Esophagus squamous epithelium (tissue), 5 donors: ENCODE measurements around the gene AP4E1. TPM values are rescaled to one million over a fixed set of nuclear protein-coding genes. Genes with fewer than 3 reads are reported as not detected.

ENCODE experiments used
- DNase-seq: peaks from one replicate; lab custom pipeline; 2025; lab: John Stamatoyannopoulos, UW
- H3K27ac ChIP-seq, 4 donors: fragments of 200-600 bp; sonication (generic); one replicate each; pipeline ENCODE4 v1.5.1; 2016 to 2019; ENCODE audit warnings: mild to moderate bottlenecking in 1 of 4
- H3K27me3 ChIP-seq, 4 donors: fragments of 200-600 bp; sonication (generic); 1 replicate in 3 of 4; 2 replicates in 1 of 4; pipeline versions ENCODE4 v1.5.1 to v1.6.0; 2017 to 2021; ENCODE audit warnings: antibody characterized with exemption in 1 of 4
- H3K36me3 ChIP-seq, 3 donors: fragments of 200-600 bp; sonication (generic); one replicate each; pipeline ENCODE4 v1.5.1; 2016 to 2019
- H3K4me1 ChIP-seq, 3 donors: fragments of 200-600 bp; sonication (generic); one replicate each; pipeline ENCODE4 v1.5.1; 2017 to 2019
- H3K4me3 ChIP-seq, 4 donors: fragments of 200-600 bp; sonication (generic); 1 replicate in 3 of 4; 2 replicates in 1 of 4; pipeline ENCODE4 v1.5.1; 2016 to 2019; ENCODE audit warnings: mild to moderate bottlenecking in 2 of 4, moderate library complexity in 1 of 4
- H3K9me3 ChIP-seq, 3 donors: fragments of 200-600 bp; sonication (generic); one replicate each; pipeline ENCODE4 v1.5.1; 2016 to 2019
- CTCF ChIP-seq, 6 experiments: fragments of 450-650 bp in 4 of 6; fragments of 200-600 bp in 2 of 6; sonication (generic) in 2 of 6; IDR thresholded peaks; one replicate each; pipeline ENCODE4 v1.5.1; 2016 to 2019; ENCODE audit warnings: antibody characterized with exemption in 6 of 6, mild to moderate bottlenecking in 4 of 6, moderate library complexity in 4 of 6
- POLR2A ChIP-seq, 4 donors: fragments of 450-650 bp; IDR thresholded peaks; one replicate each; pipeline ENCODE4 v1.6.1; 2017; ENCODE audit warnings: antibody characterized with exemption in 4 of 4, mild to moderate bottlenecking in 4 of 4, moderate library complexity in 3 of 4
- WGBS, 2 donors: methylation state at CpG; one replicate each; pipeline ENCODE4 v1.1.5; 2018; 5-methylcytosine and 5-hydroxymethylcytosine counted together
- intact Hi-C: fragments of 100-400 bp; cut with DNase I; formaldehyde crosslinking; loops from one replicate; pipeline ENCODE4 v1.15.0; 2022
- total RNA-seq, 4 donors: library from RNA; depleted of rRNA; stranded (reverse); fragments of >200 nt; gene quantifications; one replicate each; pipeline ENCODE4 v1.1.0, GENCODE V29; 2016
- donor health status: DM: yes; HTN: yes; CAD: no.

The AP4E1 gene
- total RNA-seq, 4 donors from 2014 or later, result 5.7 to 11.1 (median 10.1) TPM

GRCh38 chr15:51046016-51046415 lies 137.5 kb downstream of the AP4E1 start:
- TF ChIP-seq CTCF (IDR thresholded peaks at IDR 0.05), result no peak
- TF ChIP-seq POLR2A (IDR thresholded peaks at IDR 0.05), result no peak
- Histone ChIP-seq H3K9me3 (no peaks in the 10 kb centered on the region), H3K36me3 (no peaks in the 10 kb centered on the region), H3K27ac (peak overlapping the region in 1 of 4 donors; percentile 21), H3K4me3 (no peak overlapping the region), H3K27me3 (no peaks in the 10 kb centered on the region), H3K4me1 (peaks cover 4 to 37% (median 6%) of the 10 kb centered on the region in 3 donors)
- DNase-seq, result no peak
- intact Hi-C loops, result no loop called here
- WGBS, 2 donors, result 91 to 95% methylated on average over 2 of the region's 2 CpGs

GRCh38 chr15:51046799-51047449 lies 138.4 kb downstream of the AP4E1 start:
- Histone ChIP-seq H3K4me1 (peaks cover 10 to 44% (median 12%) of the 10 kb centered on the region in 3 donors), H3K9me3 (no peaks in the 10 kb centered on the region), H3K27me3 (no peaks in the 10 kb centered on the region), H3K36me3 (no peaks in the 10 kb centered on the region), H3K4me3 (no peak overlapping the region), H3K27ac (peak overlapping the region in 3 of 4 donors; percentile 25 to 53 (median 29))
- no peak for DNase-seq
- intact Hi-C loops, result no loop called here
- TF ChIP-seq POLR2A (IDR thresholded peaks at IDR 0.05) (no peak), CTCF (IDR thresholded peaks at IDR 0.05) (no peak)
- WGBS, 2 donors, result 36 to 64% methylated on average over 3 of the region's 3 CpGs

GRCh38 chr15:51048308-51048707 lies 139.8 kb downstream of the AP4E1 start:
- Histone ChIP-seq H3K4me1 (peaks cover 15 to 58% (median 17%) of the 10 kb centered on the region in 3 donors), H3K36me3 (no peaks in the 10 kb centered on the region), H3K4me3 (no peak overlapping the region), H3K9me3 (no peaks in the 10 kb centered on the region), H3K27me3 (no peaks in the 10 kb centered on the region), H3K27ac (no peak overlapping the region)
- intact Hi-C loops, result no loop called here
- DNase-seq, result no peak
- TF ChIP-seq CTCF (IDR thresholded peaks at IDR 0.05) (no peak), POLR2A (IDR thresholded peaks at IDR 0.05) (no peak)

GRCh38 chr15:51049081-51049480 lies 140.6 kb downstream of the AP4E1 start:
- Histone ChIP-seq H3K27ac (no peak overlapping the region), H3K4me3 (no peak overlapping the region), H3K9me3 (no peaks in the 10 kb centered on the region), H3K36me3 (no peaks in the 10 kb centered on the region), H3K4me1 (peaks cover 15 to 57% (median 17%) of the 10 kb centered on the region in 3 donors), H3K27me3 (no peaks in the 10 kb centered on the region)
- 56 to 70% methylated on average over 2 of the region's 2 CpGs for WGBS, 2 donors
- intact Hi-C loops, result no loop called here
- TF ChIP-seq POLR2A (IDR thresholded peaks at IDR 0.05), result no peak
- TF ChIP-seq CTCF (IDR thresholded peaks at IDR 0.05), result no peak
- no peak for DNase-seq

DNA sequence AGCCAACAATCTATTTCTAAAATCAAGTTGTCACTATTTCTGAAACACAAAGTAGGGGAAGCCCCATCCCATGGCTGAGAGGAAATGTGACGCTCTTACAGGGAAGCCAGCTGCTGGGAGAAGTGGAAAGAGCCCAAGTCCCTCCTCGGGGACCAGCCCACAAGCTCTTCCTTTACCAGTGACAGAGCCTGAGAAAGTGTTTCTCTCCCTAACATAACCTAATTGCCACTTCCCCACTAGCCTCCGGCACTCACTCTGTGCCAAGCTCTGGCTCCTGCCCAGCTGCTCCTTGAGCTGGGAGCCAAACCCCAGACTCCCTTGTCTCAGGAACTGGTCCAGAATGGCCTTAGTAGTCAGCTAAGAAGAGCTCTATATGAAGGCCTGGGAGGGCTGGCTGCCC lies 143.3 kb downstream of the AP4E1 start:
- 4 to 34% methylated on average over 2 to 3 of the region's 3 CpGs for WGBS, 2 donors
- TF ChIP-seq POLR2A (IDR thresholded peaks at IDR 0.05), result no peak
- TF ChIP-seq CTCF (IDR thresholded peaks at IDR 0.05), result no peak
- Histone ChIP-seq H3K4me1 (peaks cover 15 to 42% (median 17%) of the 10 kb centered on the region in 3 donors), H3K27ac (peak overlapping the region in 2 of 4 donors; percentile 22 to 43), H3K36me3 (peaks cover 0 to 18% (median 0%) of the 10 kb centered on the region in 3 donors), H3K27me3 (no peaks in the 10 kb centered on the region), H3K9me3 (no peaks in the 10 kb centered on the region), H3K4me3 (no peak overlapping the region)
- DNase-seq, result no peak
- intact Hi-C loops, result no loop called here
